CD4-positive, alpha-beta T cell treated with Interleukin-4 for 4 hours (primary cell): ENCODE data around the gene FGFBP2.
"Not testable (repeated sequence)": the region's sequence is repeated elsewhere in the genome, so short reads cannot be mapped to it uniquely, and the experiment has no call there.

ENCODE experiments used
- DNase-seq: peaks from one replicate; pipeline ENCODE4 v3.0.0-alpha.2; 2020

FGFBP2 gene

DNA sequence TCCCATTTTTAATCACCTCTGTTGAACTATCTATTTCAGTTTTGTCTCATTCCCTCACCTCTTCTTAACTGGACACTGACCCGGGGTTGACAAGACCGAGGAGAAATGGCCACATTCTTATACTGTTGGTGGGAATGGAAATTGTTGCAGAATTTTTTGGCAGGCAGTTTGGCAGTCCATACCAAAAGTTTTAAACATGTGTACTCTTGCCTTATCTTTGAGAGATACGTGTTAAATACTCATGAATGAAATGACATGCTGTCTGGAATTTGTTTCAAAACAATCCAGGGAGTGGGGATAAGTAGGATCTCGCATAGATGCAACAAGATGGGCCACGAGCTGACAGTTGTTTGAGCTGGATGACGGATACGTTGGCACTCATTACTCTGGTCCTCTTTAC, 36.5 kb downstream of the FGFBP2 start:
- no peak for DNase-seq

DNA sequence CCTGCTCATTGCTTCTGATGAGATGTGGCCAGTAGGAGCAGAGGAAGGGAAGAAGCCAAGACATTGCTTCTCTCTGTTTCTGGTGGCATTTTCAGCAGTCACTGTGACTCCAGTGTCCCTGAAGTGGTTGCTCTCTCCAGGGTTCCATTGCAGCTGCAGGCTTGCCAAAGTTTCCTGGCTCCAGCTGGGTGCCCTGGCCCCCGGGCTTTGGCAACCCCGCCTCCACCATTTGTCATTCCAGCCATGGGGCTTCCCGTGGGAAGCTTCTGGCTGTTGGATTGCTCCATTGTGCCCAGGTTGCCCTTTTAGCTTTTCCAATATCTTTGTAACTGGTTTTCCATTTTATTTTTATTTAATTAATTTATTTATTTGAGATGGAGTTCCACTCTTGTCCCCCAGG, 37.1 kb downstream of the FGFBP2 start:
- DNase-seq, result no peak

DNA sequence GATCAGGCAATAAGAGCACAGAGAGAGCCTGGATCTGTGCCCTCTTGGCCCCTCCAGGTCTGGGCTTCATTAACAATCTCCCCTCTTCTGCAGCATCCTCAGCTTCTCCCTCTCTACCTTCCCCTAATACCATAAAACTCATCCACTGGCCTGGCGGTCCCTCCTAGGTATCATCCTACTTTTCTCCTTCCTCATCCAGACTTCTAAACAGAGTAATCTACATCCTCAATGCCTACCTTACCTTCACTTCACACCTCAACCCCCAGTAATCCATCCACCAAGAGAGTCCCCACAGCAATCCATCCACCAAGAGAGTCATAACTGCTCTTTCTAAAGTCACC, 41.4 kb downstream of the FGFBP2 start:
- no peak for DNase-seq

GRCh38 chr4:15920723-15921591, 42.0 kb downstream of the FGFBP2 start:
- no peak for DNase-seq

DNA sequence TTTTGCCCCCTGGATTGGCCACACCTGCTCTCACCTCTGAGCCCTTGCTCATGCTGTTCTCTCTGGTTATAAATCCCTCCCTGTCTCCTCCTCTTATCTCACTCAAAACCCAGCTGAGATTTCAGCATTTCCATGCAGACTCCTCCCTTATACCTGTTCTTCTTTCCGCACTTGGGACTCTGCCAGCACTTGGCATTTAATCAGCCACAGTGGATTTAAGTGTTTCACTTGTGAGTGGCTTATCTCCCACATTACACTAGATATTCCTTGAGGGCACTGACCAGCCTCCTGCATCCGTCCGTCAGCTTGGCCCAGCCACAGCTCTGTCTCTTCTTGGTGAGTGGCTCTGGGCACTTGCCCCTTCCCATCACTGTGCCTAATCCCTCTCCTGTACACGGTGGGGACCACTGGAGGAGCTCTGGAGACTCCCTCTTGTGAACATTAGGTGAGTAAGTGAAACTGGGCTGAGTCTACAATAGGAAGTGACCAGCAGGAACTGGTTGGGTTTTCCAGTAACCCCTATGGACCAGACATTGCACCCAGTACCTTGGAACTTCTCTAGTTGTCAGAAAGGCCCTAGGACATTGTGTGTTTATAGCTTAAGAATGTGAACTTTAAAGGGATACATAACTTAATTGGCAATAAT, 44.4 kb downstream of the FGFBP2 start:
- no peak for DNase-seq

DNA sequence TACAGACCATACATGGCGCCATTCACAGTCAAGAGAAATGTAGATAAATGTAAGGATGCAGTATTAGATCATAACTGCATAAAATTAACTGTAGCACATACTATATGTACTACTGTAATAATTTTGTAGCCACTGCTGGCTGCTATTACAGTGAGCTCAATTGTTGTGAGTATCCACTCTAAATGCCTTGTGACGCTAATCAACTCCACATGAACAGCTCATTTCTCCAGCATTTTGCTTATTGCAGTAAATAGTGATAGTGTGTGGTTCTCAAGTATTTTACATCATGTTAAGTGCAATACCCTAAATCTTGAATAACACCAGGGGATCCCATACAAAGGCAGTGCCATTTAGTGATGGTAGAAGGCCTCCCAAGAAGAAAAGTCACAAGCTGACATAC, 45.7 kb downstream of the FGFBP2 start:
- no peak for DNase-seq

GRCh38 chr4:15916358-15916757, 46.6 kb downstream of the FGFBP2 start:
- DNase-seq, result not testable (repeated sequence)

DNA sequence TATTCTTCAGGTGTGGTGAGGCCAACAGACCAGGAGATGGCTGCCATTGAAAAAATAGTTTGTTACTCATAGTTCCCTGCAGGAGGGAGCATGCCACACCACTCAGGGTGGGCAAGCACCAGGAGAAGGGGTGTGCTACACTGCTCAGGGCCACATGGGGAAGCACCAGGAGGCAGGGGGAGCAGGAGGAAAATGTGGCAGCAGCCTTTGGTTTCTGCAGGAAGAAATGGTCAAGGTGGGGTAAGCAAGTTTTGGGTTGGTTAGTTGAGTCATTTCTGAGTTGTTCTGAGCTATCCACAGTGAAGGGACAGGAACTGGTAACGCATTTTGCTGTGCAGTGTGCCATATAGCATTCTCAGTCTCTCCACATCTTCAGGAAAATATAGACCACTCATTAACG, 48.2 kb downstream of the FGFBP2 start:
- DNase-seq, result no peak

GRCh38 chr4:15914291-15914690, 48.7 kb downstream of the FGFBP2 start:
- DNase-seq, result no peak

GRCh38 chr4:15913631-15913970, 49.4 kb downstream of the FGFBP2 start:
- no peak for DNase-seq

DNA sequence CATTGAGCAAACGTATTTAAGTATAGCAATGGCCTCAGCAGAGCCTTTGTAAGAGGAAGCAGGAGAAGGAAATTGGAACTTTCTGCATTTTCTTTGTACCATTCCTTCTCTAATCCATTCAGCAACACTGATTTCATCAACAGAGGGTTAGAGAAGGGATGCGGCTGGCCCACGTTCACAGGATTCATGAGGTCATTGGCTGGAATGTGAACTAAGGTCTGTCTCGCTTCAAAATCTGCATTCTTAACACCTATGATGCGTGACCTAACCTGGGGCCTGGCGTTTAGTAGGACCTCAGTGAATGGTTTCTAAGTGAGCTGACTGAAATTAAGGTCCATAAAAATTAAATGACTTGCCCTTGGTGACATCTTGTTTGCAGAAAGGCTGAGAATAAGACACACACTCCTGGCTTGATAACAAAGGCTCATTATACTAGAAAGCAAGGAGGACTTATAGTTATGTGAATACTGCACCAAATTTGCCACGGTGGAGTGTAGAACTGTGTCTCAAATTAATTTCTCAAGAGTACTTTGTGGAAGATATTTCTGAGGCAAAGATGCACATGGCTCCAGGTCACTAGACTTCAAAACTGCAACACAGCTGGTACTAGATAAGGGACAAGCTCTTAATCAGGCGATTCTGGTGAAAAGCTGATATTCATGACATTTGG, 49.9 kb downstream of the FGFBP2 start:
- no peak for DNase-seq

- DNase-seq, result no peak
These were observed 50.7 kb downstream of the FGFBP2 start for GRCh38 chr4:15912236-15912635.
